ENCODE results near the gene ARHGAP42.
"Not testable (repeated sequence)": the region's sequence is repeated elsewhere in the genome, so short reads cannot be mapped to it uniquely, and the experiment has no call there.

The ARHGAP42 gene, protein sequence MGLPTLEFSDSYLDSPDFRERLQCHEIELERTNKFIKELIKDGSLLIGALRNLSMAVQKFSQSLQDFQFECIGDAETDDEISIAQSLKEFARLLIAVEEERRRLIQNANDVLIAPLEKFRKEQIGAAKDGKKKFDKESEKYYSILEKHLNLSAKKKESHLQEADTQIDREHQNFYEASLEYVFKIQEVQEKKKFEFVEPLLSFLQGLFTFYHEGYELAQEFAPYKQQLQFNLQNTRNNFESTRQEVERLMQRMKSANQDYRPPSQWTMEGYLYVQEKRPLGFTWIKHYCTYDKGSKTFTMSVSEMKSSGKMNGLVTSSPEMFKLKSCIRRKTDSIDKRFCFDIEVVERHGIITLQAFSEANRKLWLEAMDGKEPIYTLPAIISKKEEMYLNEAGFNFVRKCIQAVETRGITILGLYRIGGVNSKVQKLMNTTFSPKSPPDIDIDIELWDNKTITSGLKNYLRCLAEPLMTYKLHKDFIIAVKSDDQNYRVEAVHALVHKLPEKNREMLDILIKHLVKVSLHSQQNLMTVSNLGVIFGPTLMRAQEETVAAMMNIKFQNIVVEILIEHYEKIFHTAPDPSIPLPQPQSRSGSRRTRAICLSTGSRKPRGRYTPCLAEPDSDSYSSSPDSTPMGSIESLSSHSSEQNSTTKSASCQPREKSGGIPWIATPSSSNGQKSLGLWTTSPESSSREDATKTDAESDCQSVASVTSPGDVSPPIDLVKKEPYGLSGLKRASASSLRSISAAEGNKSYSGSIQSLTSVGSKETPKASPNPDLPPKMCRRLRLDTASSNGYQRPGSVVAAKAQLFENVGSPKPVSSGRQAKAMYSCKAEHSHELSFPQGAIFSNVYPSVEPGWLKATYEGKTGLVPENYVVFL

DNA sequence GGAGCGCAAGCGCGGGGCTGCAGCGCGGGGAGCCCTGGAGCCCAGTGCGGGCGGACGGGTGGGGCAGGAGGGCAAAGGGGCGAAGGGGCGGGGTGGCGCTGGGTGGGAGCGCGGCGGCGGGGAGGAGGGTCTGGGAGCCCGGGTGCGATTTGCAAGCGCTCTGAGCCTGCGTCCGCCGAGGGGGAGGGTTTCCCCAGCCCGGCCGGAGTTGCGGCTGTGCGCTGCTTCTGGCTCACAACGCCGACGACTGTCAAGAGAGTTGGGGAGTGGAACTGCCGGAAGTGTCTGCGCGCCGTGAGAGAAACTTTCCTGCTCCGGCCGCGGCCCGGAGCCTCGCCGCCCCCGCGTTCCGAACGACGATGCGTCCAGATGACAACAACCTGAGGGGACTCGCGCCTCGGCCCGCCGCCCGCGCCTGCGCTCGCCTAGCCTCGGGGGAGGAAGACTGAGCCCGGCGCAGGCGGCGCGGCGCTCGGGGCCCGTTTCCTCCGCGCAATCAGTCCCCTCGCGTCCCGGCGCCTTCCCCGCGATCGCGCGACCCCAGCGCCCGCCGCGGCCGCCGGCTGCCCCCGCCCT, at the start of gene ARHGAP42:
Gene ARHGAP42, plus strand, starts transcription at position 235 of the 576 bp plus-strand sequence. CDS start 391 bp downstream, outside the sequence.
- DNase-seq: no peak

DNA sequence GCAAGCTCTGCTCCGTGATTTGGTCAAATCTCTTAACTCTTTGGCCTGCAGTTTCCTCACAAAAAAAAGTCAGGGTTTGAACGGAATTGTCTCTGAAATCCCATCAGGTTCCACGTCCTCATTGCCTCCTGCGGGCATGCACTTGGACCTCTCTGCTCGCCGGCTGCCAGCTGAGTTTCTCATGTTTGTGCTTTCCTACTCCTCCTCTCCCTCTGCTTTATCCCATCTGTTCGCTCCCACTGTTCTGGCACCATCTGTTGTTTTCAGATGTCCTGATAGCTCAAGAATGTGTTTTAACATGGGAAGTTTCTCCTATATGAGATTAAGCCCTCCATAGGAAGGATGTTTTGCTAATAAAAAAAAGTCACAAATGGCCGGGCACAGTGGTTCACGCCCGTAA, 49.4 kb upstream of the ARHGAP42 start:
- DNase-seq: peak; percentile 61

DNA sequence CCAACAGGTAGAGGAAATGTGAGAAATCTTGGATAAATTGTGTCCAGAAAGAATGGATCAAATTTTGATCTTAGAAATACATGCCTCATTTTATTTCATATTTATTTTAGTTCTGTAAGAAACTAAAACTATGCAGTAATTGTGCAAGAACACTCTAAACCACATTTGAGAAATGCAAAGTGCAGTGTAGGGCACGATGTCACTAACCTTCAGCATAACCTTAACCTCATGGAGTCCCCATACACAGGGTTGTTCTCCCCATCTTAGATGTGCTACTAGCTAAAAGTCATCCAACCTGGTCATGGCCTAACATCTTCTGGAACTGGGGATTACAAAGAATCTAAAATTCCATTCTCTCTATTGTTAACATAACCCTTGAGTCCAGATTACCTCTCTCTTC, 48.4 kb upstream of the ARHGAP42 start:
- no peak for DNase-seq

DNA sequence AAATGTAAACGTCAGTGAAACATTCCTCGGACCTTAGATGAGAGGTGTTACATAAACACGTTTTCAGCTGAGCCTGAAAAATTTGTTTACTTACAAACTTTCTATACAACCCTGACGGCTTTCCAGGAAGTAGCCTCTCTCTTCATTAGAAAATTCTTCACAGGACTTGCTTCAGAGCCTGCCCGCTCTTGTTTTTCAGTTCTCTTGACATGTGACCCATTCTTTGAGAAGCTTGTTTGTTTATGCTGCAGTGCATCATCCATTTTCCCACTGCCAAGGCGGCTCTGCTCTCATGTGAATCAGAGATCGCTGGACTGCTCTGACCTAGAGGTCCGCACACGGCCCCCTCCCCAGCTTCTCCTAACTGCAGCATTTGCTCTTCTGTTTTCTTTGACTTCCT, 47.9 kb upstream of the ARHGAP42 start:
- DNase-seq: no peak

DNA sequence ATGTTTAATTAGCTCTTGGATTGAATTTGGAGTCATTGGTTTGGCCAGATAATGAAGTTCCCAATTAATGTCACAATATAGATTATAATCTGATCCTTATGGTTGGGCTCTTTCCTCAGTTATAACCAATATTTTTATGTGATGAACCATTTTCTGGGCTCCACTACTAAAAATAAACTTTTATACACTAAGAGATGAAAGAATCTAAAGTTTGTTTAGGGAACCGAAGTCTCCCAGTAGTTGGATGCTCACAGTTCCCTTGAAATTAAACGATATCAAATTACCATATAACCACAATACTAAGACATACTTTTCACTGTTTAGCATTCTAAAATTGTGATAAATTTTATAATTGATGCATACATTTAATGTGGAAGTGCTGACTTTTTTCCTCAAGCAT, 47.0 kb upstream of the ARHGAP42 start:
- DNase-seq: no peak

DNA sequence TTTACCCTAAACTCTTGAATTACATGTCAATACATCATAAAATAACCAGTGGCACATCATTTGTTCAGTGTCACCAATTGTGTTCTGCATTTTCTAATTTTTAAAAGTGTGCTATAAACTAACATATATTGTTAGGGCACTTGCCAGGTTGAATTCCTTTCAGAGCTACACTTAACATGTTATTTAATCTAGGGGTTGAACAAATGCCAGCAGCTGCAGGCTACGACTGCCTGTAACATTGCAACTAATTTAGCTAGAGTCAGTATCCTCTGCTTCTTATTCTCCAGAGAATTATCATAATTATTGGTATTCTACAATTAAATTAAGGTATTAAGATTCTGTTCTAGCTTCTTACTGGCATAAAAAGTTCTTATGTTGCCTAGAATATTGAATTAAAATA, 46.4 kb upstream of the ARHGAP42 start:
- peak; percentile 20 for DNase-seq

DNA sequence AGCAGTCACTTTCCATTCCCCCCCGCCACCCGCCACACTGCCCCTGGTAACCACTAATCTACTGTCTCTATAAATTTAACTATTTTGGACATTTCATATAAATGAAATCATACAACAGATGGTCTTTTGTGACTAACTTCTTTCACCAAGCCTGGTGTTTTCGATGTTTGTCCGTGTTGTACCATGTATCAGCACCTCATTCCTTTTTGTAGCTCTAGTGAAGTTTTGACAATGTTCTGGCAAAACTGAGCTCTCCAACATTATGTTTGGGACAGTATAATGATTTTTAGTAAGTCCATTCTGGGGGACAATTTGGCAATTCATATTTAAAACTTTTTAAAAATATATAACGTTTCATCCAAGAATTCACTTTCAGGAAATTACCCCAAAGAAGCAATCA, 45.6 kb upstream of the ARHGAP42 start:
- DNase-seq: no peak

DNA sequence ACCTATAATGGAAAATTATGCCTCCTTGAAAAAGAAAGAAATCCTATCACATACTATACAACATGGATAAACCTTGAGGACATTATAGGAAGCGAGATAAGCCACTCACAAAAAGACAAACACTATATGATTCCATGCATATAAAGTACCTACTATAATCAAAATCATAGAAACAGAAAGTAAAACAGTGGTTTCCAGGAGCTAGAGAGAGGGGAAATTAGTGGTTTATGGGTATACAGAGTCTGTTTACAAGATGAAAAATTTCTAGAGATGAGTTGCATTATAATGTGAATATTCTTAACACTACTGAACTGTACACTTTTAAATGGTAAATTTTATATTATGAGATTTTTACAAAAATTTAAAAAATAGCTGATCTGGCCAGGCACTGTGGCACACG, 40.5 kb upstream of the ARHGAP42 start:
- DNase-seq: no peak

DNA sequence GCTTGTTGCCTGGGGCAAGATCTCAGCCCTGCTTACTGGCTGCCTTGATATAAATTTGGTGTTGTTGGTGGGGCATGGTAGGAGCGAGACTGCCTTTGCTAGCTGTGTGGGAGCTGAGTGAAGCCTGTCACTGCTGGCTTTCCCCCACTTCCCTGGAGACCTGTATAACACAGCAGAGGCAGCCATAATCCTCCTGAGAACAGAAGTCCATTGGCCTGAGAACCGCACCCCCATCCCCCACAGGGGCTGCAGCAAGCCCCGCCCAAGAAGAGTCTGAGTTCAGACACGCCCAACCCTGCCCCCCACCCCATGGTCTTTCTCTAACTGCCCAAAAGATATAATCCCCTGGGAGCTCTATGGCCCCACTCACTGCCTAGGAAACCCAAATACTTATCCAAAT, 39.2 kb upstream of the ARHGAP42 start:
- DNase-seq: no peak

DNA sequence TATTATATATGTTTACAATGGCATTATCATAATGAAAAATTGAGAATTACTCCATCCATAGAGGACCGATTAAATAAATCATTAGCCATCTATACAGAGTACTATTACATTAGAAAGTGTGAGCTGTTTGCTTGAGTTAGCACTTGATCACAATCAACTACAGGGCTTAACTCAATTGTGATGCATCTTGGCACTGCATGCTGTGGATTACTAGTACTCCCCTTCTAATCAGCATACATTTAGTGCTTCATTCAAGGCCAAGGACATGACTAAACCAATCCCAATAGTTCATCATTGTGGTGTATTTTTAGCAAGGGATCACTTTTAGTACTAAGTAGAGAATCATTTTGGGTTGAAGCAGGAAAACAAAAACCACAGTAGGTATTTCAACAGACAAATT, 23.5 kb upstream of the ARHGAP42 start:
- no peak for DNase-seq

DNA sequence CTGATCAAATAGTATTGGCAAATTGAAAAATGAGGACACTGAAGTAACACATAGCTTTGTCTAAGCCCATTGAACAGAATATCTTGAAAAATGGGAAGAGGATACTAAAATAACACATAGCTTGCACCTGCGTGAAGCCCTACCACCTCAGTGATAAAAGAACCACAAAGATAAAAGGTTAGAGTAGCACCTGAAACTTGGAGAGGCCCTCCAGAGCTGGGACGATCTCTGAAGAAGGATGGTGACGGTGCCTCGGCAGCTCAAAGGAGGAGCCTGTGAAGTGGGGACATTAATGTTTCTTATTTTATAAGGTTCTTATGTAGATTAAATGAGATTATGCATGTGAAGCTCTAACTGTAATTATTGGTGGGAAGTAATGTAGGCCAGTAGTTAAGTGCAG, 23.1 kb upstream of the ARHGAP42 start:
- DNase-seq: no peak

DNA sequence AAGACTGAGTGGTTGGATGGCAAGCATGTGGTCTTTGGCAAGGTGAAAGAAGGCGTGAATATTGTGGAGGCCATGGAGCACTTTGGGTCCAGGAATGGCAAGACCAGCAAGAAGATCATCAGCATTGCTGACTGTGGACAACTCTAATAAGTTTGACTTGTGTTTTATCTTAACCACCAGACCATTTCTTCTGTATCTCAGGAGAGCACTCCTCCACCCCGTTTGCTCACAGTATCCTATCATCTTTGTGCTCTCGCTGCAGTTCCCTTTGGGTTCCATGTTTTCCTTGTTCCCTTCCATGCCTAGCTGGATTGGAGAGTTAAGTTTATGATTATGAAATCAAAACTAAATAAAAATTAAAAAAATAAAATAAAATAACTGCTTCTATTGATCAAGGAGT, 20.3 kb upstream of the ARHGAP42 start:
- DNase-seq: not testable (repeated sequence)

DNA sequence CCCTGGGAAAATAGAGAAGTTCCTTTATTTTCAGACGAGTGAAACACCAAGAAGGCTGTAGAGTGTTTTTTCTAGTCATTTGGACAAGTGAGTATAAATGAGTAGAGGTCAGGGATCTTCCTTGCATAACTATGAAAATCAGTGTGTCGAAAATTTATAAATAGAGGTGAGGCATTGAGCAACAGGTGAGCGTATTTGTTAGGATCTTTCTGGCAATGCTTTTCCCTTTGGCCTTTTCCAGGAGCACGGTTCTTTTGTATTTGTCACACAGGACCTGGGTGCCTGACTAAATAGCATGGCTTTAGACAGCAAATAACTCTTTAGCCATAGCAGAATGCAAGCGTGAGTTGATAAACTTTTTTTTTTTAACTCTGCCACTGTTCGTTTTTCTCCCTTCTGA, 19.6 kb upstream of the ARHGAP42 start:
- DNase-seq: no peak

DNA sequence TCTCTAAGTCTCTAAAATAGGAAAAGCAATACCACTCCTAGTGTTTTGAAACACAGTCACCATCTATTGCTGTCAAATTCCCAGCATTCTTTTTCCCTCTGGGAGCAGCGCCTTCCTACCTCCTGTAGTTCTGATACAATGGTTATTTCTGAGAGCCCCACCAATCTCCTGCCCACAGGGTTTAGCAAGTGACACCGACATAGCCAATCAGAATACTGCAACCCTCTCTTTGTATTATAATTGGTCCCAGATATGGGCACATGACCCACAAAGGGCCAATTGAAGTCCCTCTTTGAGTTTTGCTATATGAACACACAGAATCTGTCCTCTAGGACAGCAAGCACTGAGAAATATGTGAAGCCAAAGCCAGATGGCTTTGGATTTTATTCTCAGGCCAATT, 16.9 kb upstream of the ARHGAP42 start:
- no peak for DNase-seq

DNA sequence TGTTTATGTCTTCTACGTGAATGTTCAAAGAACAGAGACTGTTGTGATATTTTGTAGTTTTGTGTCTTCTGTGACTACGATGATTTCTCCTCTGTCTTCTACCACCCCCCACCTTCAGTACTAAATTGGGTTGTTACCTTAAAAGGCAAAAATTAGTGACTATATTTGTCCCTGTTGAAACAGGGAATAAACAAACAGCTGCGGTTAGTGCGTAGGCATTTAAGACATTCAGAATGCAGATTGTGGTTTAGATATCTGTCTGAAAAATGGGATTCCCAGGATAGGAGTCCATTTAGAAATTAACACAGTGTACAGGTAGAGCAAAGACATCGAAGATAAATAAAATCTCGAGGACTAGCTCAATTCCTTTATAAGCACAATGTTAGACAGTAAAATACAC, 15.6 kb upstream of the ARHGAP42 start:
- DNase-seq: no peak

DNA sequence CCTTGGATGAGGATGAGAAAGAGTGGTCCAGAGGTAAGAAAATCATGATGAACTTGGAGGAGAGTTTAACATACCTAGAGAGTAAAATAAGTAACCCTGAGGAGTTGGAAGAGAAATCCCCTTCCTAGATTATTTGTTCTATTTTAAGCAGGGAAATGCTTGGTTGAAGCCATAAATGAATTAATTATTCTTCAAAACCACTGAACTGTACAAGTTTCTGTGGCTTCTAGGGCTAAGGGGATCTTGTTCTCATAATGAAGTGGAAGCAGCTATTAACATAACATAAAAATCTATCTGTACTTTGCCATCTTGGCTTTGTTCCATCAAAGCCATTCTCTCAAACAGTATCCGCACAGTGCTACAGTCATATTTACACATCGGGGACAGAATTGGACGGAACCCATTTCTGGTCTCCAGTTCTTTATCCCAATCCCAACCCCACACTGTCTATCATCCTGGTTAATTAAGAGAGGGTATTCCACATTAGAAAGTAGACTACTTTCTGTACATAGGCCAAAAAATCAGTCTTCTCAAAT, 14.5 kb upstream of the ARHGAP42 start:
- no peak for DNase-seq

DNA sequence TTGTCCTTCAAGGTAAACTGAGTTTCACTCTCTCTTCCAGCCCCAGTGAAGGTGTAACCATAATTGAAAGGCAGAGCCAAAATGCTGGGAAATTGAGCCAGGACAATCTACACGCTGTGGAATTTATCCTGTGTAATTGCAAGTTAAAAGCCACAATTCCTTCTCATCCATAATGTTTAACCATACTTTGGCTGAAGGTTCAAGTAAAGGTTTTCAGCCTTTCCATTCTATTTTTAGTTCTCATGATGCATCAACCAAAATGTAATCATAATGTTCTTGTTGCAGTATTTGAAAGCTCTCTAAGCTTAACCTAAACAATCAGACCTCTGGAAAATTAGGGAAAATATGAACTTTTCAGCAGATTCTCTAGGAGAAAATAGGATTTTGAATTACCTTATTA, 14.0 kb upstream of the ARHGAP42 start:
- no peak for DNase-seq

DNA sequence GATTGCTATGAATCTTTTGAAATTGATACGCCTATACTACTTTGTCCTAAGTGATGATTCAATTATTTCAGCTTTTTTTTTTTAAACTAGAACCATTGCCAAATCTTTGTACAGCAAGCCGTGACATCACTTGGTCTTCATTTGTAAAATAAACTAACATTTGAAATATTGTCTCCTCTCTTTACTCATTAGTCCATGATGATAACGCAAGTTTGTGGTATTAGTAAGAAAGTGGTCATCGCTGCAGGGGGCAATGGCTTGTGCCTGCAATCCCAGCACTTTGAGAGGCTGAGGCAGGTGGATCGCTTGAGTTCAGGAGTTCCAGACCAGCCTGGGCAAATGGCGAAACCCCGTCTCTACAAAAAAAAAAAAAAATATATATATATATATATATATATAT, 12.9 kb upstream of the ARHGAP42 start:
- DNase-seq: no peak

DNA sequence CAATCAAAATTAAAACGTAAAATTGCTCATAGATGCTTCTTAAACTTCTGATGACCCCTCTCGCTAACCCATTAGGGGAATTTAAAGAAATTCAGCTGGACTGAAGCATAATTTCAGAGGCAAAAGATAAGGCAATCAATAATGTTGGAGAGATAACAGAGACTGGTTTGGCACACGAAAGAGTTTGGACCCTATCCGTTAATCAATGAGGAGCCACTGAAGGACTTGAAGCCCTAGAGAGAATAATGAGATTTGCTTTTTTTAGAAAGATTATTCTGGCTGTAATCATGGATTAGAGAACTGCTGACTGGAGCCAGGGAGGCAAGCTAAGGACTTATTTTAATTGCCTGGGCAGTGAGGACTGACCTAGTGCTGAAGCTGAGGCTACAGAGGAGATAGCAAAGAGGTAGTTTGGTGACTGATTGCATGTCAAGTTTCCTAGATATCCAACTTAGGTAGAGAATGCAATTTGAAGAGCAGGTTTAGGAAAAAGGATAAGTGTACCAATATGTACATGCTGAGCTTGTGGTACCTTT, 11.9 kb upstream of the ARHGAP42 start:
- DNase-seq: no peak

DNA sequence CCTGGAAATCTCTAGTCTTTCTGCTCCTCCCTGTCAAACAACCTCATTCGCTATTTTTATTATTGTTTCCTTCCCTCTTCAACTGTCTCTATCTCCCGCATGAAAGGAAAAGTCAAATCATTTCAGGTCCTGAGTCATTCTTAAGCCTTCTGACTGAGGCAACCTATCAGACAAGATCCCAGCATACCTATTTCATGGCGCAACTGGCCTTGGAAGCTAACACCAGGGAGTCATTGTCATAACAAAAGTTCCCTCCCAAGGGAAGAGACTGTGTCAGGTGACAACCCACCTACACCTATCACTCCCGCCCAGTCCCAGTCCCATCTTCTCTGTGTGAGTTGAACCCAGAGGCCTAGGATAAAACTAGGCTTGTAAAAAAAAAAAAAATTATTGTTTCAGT, 10.2 kb upstream of the ARHGAP42 start:
- no peak for DNase-seq

DNA sequence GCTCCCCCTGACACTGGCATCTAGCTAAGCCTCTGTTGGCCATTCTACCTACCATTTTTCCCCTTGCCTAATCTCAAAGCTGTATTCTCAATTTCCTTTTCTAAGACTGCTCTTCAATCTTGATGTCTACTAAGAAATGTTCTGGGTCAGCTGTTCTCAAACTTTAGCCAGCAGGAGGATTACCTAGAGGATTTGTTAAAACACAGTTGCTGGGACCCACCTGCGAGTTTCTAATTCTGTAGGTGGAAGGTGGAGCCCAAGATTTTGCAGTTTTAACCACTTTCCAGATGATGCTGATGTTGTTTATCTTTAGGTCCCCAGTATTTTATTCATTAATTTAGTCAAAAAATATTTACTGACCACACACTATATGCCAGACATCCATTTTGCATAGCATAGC, 9.3 kb upstream of the ARHGAP42 start:
- no peak for DNase-seq

DNA sequence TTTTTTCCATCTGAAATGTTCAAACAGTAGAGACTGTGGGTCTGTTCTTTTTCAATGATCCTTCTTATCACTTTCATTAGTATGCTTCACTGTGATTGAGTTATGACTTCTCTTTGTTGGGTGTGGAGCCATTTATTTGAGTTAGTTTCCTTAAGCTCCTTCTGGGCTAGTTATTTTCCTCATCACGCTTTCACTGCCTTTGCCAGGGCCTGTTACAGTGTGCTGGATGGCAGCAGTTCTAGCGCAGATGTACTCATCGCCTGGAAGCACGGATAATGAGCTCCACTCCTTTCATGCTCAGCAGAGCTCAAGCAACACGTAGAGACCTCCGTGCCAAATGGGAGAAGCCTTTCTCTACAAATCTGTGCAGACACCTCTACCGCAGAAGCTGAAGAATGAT, 7.0 kb upstream of the ARHGAP42 start:
- no peak for DNase-seq

DNA sequence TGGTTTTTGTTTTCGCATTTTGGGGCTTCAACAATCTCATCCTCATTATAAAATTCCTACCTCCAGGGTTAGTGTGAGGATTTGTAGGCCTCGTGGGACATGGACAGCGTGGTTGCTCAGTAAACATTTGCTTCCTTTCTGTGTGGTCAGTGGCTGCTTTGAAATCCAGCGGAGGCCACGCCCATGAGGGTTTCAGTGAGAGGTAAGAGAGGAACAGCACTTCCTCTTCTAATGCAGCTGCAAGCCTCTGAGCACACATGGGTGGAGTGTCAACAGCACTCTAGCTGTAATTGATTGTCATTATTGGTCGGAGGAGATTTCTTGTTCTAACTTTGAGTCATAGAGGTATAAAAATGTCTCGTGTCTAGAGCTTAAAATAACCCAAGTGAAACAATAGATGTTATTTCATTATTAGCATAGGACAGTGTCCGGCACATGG, 6.0 kb upstream of the ARHGAP42 start:
- DNase-seq: no peak

Data from NCI-H2171 (cell line).